Subcutaneous adipose tissue (tissue), 4 donors: ENCODE results near the gene ZMIZ1. TPM values are rescaled to one million over a fixed set of nuclear protein-coding genes. Genes with fewer than 3 reads are reported as not detected.

Experiments
- CTCF ChIP-seq: fragments of 450-650 bp; IDR thresholded peaks from one replicate; pipeline ENCODE4 v1.5.1; 2016; ENCODE audit warnings: low read depth, mild to moderate bottlenecking, control low read depth, antibody characterized with exemption, moderate library complexity
- total RNA-seq, 4 donors: library from RNA; depleted of rRNA; stranded (reverse); fragments of >200 nt; gene quantifications; one replicate each; pipeline ENCODE4 v1.1.0, GENCODE V29; 2016

The ZMIZ1 gene
- total RNA-seq, 4 donors from 2014 or later, result 38.1 to 70.6 (median 51.4) TPM

- TF ChIP-seq CTCF, result no peak
These were observed 285.0 kb downstream of the ZMIZ1 start for GRCh38 chr10:79353726-79354125.

DNA sequence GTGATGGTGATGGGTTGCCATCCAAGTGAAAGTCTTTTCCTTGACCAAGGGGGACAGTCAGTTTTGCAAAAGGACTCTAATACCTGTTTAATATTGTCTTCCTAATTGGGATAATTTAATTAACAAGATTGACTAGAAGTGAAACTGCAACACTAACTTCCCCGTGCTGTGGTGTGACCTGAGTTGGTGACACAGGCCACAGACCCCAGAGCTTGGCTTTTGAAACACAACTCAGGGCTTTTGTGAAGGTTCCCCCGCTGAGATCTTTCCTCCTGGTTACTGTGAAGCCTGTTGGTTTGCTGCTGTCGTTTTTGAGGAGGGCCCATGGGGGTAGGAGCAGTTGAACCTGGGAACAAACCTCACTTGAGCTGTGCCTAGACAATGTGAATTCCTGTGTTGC lies 285.4 kb downstream of the ZMIZ1 start:
- no peak for TF ChIP-seq CTCF

- no peak for TF ChIP-seq CTCF
These were observed 285.8 kb downstream of the ZMIZ1 start for GRCh38 chr10:79354615-79355014.

- TF ChIP-seq CTCF, result no peak
These were observed 286.8 kb downstream of the ZMIZ1 start for GRCh38 chr10:79355420-79356017.

- TF ChIP-seq CTCF, result no peak
These were observed 287.3 kb downstream of the ZMIZ1 start for GRCh38 chr10:79356104-79356503.

DNA sequence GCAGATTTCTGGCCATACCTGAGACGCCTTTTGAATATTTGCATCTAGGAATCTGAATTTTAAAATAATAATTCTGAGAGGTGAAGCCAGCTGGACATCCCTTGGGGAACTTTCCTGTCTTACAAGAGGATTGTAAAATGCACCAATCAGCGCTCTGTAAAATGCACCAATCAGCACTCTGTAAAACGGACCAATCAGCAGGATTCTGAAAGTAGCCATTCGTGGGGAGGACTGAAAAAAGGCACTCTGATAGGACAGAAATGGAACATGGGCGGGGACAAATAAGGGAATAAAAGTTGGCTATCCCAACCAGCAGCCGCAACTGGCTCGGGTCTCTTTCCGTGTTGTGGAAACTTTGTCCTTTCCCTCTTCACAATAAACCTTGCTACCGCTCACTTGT lies 288.4 kb downstream of the ZMIZ1 start:
- TF ChIP-seq CTCF, result no peak

GRCh38 chr10:79358811-79359210 lies 290.0 kb downstream of the ZMIZ1 start:
- TF ChIP-seq CTCF, result no peak
